Measurements from ENCODE around the gene TMEM121.
"Not testable (repeated sequence)": the region's sequence is repeated elsewhere in the genome, so short reads cannot be mapped to it uniquely, and the experiment has no call there.

Gene TMEM121

GRCh38 chr14:105568859-105569766 is 42.7 kb downstream of the TMEM121 start:
- Mint-ChIP-seq H3K36me3 (ENCODE audit: low read depth) (peaks cover 15% of the 10 kb centered on the region), H3K4me1 (no peaks in the 10 kb centered on the region), H3K4me3 (no peak overlapping the region), H3K9me3 (peaks cover 55% of the 10 kb centered on the region), H3K27ac (no peak overlapping the region), H3K27me3 (ENCODE audit: low read depth, poor library complexity) (no peaks in the 10 kb centered on the region)
- TF ChIP-seq CTCF (IDR thresholded peaks at IDR 0.05) = no peak
- DNase-seq = no peak

- no peak for TF ChIP-seq CTCF (IDR thresholded peaks at IDR 0.05)
- H3K27me3 Mint-ChIP-seq (ENCODE audit: low read depth, poor library complexity) = no peaks in the 10 kb centered on the region
- H3K4me3 Mint-ChIP-seq = no peak overlapping the region
- DNase-seq = no peak
- peaks cover 48% of the 10 kb centered on the region for H3K9me3 Mint-ChIP-seq
- no peaks in the 10 kb centered on the region for H3K4me1 Mint-ChIP-seq
- H3K27ac Mint-ChIP-seq = no peak overlapping the region
- H3K36me3 Mint-ChIP-seq (ENCODE audit: low read depth) = peaks cover 15% of the 10 kb centered on the region
Observed at GRCh38 chr14:105570482-105570881, 44.1 kb downstream of the TMEM121 start.

- Mint-ChIP-seq H3K9me3 (peaks cover 54% of the 10 kb centered on the region), H3K36me3 (ENCODE audit: low read depth) (peaks cover 19% of the 10 kb centered on the region)
- not testable (repeated sequence) for DNase-seq; H3K27ac Mint-ChIP-seq; H3K4me1 Mint-ChIP-seq; H3K27me3 Mint-ChIP-seq (ENCODE audit: low read depth, poor library complexity); H3K4me3 Mint-ChIP-seq
Observed at GRCh38 chr14:105571181-105571951, 45.0 kb downstream of the TMEM121 start.

- Mint-ChIP-seq H3K9me3 (peaks cover 59% of the 10 kb centered on the region), H3K36me3 (ENCODE audit: low read depth) (peaks cover 24% of the 10 kb centered on the region)
- DNase-seq; H3K27ac Mint-ChIP-seq; H3K4me1 Mint-ChIP-seq; H3K27me3 Mint-ChIP-seq (ENCODE audit: low read depth, poor library complexity); H3K4me3 Mint-ChIP-seq: not testable (repeated sequence)
Observed at GRCh38 chr14:105572063-105572462, 45.7 kb downstream of the TMEM121 start.

- not testable (repeated sequence) for H3K27ac Mint-ChIP-seq; H3K4me3 Mint-ChIP-seq; H3K27me3 Mint-ChIP-seq (ENCODE audit: low read depth, poor library complexity); DNase-seq; H3K4me1 Mint-ChIP-seq
- Mint-ChIP-seq H3K9me3 (peaks cover 60% of the 10 kb centered on the region), H3K36me3 (ENCODE audit: low read depth) (peaks cover 33% of the 10 kb centered on the region)
Observed at GRCh38 chr14:105573841-105574240, 47.5 kb downstream of the TMEM121 start.

GRCh38 chr14:105574411-105574810 is 48.0 kb downstream of the TMEM121 start:
- H3K27me3 Mint-ChIP-seq (ENCODE audit: low read depth, poor library complexity); H3K4me1 Mint-ChIP-seq; H3K4me3 Mint-ChIP-seq; DNase-seq; H3K27ac Mint-ChIP-seq: not testable (repeated sequence)
- Mint-ChIP-seq H3K36me3 (ENCODE audit: low read depth) (peaks cover 33% of the 10 kb centered on the region), H3K9me3 (peaks cover 54% of the 10 kb centered on the region)

GRCh38 chr14:105575016-105575700 is 48.8 kb downstream of the TMEM121 start:
- H3K4me3 Mint-ChIP-seq; H3K4me1 Mint-ChIP-seq; H3K27me3 Mint-ChIP-seq (ENCODE audit: low read depth, poor library complexity); DNase-seq; H3K27ac Mint-ChIP-seq: not testable (repeated sequence)
- H3K36me3 Mint-ChIP-seq (ENCODE audit: low read depth) = peaks cover 33% of the 10 kb centered on the region
- H3K9me3 Mint-ChIP-seq = peaks cover 47% of the 10 kb centered on the region

- H3K27me3 Mint-ChIP-seq (ENCODE audit: low read depth, poor library complexity) = peaks cover 3% of the 10 kb centered on the region
- no peak overlapping the region for H3K27ac Mint-ChIP-seq
Observed at GRCh38 chr14:105576525-105577088, 50.2 kb downstream of the TMEM121 start.

More at GRCh38 chr14:105576525-105577088, 50.2 kb downstream of the TMEM121 start:
- no peaks in the 10 kb centered on the region for H3K4me1 Mint-ChIP-seq
- no peak for TF ChIP-seq CTCF (IDR thresholded peaks at IDR 0.05)
- H3K36me3 Mint-ChIP-seq (ENCODE audit: low read depth) = peaks cover 29% of the 10 kb centered on the region
- peaks cover 50% of the 10 kb centered on the region for H3K9me3 Mint-ChIP-seq
- no peak for DNase-seq
- H3K4me3 Mint-ChIP-seq = no peak overlapping the region

All from nephron progenitor cell (in vitro differentiated cells).